Gastrocnemius medialis (tissue), 4 donors: Measurements from ENCODE around the gene SECISBP2. TPM values are rescaled to one million over a fixed set of nuclear protein-coding genes. Genes with fewer than 3 reads are reported as not detected.
A peak's percentile ranks its signal among the peaks of the same experiment; 100 is the strongest.

Experiments used
- ATAC-seq, 2 donors: fragments of 150-250 bp; one replicate each; pipeline ENCODE4 v1.9.1; 2016
- DNase-seq, 2 donors: peaks; one replicate each; pipeline ENCODE4 v3.0.0-alpha.2; 2019
- H3K27ac ChIP-seq, 4 donors: fragments of 200-600 bp; sonication (generic); 1 replicate in 1 of 4; 2 replicates in 3 of 4; pipeline ENCODE4 v1.5.1; 2016 to 2018; ENCODE audit warnings: mild to moderate bottlenecking in 2 of 4, moderate library complexity in 1 of 4
- H3K27me3 ChIP-seq, 3 donors: fragments of 200-600 bp; sonication (generic) in 2 of 3; 1 replicate in 1 of 3; 2 replicates in 2 of 3; pipeline versions ENCODE4 v1.5.1 to v1.6.0; 2016 to 2019; ENCODE audit warnings: mild to moderate bottlenecking in 1 of 3, moderate library complexity in 1 of 3
- H3K36me3 ChIP-seq, 2 donors: fragments of 200-600 bp; sonication (generic) in 1 of 2; one replicate each; pipeline ENCODE4 v1.5.1; 2017 to 2018
- H3K4me1 ChIP-seq, 2 donors: fragments of 200-600 bp; sonication (generic) in 1 of 2; one replicate each; pipeline ENCODE4 v1.5.1; 2016 to 2017; ENCODE audit warnings: mild to moderate bottlenecking in 2 of 2
- H3K4me3 ChIP-seq, 4 donors: fragments of 200-600 bp; sonication (generic) in 3 of 4; 1 replicate in 1 of 4; 2 replicates in 3 of 4; pipeline ENCODE4 v1.5.1; 2016 to 2019; ENCODE audit warnings: mild to moderate bottlenecking in 2 of 4
- H3K9me3 ChIP-seq, 3 donors: fragments of 200-600 bp; sonication (generic) in 2 of 3; 1 replicate in 1 of 3; 2 replicates in 2 of 3; pipeline ENCODE4 v1.5.1; 2016 to 2019
- POLR2A ChIP-seq, 2 donors: fragments of 450-650 bp; IDR thresholded peaks; one replicate each; pipeline ENCODE4 v1.6.1; 2017; ENCODE audit warnings: antibody characterized with exemption in 2 of 2, mild to moderate bottlenecking in 2 of 2, moderate library complexity in 2 of 2
- in situ Hi-C, 4 donors: fragments of 200-750 bp; cut with MboI; loops; one replicate each; pipeline versions ENCODE4 v1.15.0 to v1.8.0; 2017; ENCODE audit warnings: low sequenced_read_pairs in 4 of 4
- intact Hi-C: fragments of 100-400 bp; cut with DNase I; formaldehyde crosslinking; loops from one replicate; pipeline ENCODE4 v1.15.1; 2023; ENCODE audit warnings: low total_unique reads
- microRNA-seq, 2 donors: library from miRNA; unstranded; fragments of <30 nt; microRNA quantifications; one replicate each; pipeline ENCODE4, GENCODE V29; 2016; ENCODE audit warnings: borderline replicate concordance in 2 of 2
- total RNA-seq, 4 donors: library from RNA; depleted of rRNA; stranded (reverse); fragments of >200 nt; gene quantifications; one replicate each; pipeline versions ENCODE4 v1.1.0 to v1.2.3, GENCODE V29; 2016
- TF ChIP-seq, protein P1 (sequence below), 5 experiments: fragments of 450-650 bp in 3 of 5; fragments of 200-600 bp in 2 of 5; sonication (generic) in 2 of 5; IDR thresholded peaks in 4 of 5; conservative IDR thresholded peaks in 1 of 5; 1 replicate in 4 of 5; 2 replicates in 1 of 5; pipeline ENCODE4 v1.5.1; 2016 to 2019; ENCODE audit warnings: antibody characterized with exemption in 5 of 5, mild to moderate bottlenecking in 3 of 5, moderate library complexity in 3 of 5

Gene SECISBP2
- total RNA-seq, 4 donors from 2014 or later = 40.2 to 70.8 (median 54.9) TPM

DNA sequence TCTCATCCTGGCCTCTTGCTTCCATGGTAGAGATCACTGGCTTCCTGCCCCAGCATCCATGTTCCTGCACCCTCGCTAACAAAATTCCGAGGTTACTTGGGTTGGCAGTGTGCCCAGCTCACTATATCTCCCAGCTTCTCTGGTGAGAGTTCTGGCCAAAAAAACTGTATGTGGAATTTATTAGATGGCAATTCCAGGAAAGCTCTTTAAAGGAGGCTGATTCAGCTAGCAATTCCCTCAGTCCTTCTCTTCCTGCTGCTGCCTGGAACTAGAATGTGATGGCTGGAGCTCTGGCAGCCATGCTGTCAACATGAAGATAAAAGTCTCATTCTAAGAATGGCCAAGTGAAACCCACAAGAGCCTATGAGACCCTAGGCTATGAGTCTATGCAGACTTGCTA, 88.8 kb downstream of the SECISBP2 start:
- Histone ChIP-seq H3K27ac (no peak overlapping the region), H3K27me3 (no peaks in the 10 kb centered on the region), H3K4me3 (no peak overlapping the region), H3K9me3 (no peaks in the 10 kb centered on the region), H3K4me1 (peaks cover 24 to 38% of the 10 kb centered on the region in 2 donors), H3K36me3 (peaks cover 0 to 5% of the 10 kb centered on the region in 2 donors)
- in situ Hi-C loops (loop anchor here in 1 of 4 donors (25.0 kb wide), 1 partner anchor 130 kb away; no protein-coding TSS in a partner anchor), intact Hi-C loops (no loop called here)
- DNase-seq = no peak
- no peak for ATAC-seq
- TF ChIP-seq POLR2A (IDR thresholded peaks at IDR 0.05) = no peak
- TF ChIP-seq, protein P1, sequence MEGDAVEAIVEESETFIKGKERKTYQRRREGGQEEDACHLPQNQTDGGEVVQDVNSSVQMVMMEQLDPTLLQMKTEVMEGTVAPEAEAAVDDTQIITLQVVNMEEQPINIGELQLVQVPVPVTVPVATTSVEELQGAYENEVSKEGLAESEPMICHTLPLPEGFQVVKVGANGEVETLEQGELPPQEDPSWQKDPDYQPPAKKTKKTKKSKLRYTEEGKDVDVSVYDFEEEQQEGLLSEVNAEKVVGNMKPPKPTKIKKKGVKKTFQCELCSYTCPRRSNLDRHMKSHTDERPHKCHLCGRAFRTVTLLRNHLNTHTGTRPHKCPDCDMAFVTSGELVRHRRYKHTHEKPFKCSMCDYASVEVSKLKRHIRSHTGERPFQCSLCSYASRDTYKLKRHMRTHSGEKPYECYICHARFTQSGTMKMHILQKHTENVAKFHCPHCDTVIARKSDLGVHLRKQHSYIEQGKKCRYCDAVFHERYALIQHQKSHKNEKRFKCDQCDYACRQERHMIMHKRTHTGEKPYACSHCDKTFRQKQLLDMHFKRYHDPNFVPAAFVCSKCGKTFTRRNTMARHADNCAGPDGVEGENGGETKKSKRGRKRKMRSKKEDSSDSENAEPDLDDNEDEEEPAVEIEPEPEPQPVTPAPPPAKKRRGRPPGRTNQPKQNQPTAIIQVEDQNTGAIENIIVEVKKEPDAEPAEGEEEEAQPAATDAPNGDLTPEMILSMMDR (IDR thresholded peaks at IDR 0.05 in 4 of 5, conservative IDR thresholded peaks at IDR 0.05 in 1 of 5) = no peak

DNA sequence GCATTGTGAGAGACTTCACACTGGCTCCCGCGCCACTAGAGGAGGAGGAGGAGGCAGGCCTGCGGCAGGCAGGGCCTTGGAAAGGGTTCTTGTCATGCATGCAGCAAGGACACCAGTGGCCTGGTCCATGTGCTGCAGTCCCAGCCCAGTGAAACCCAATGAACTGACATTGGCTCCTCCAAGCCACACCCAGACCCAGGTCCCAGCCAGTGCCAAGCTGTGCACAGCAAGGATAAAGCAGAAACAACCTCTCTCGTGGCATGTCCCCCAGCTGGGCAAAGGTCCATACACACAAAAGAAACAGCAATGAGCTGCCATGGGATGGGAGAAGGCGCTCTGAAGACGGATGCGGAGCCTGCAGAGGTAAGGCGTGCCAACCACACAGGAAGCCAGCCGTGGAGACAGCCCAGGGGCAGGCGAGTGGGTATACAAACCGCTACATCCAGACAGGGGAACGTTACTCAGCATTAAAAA, 90.4 kb downstream of the SECISBP2 start:
- in situ Hi-C loops (loop anchor here in 1 of 4 donors (25.0 kb wide), 1 partner anchor 129 kb away; no protein-coding TSS in a partner anchor), intact Hi-C loops (no loop called here)
- DNase-seq (no peak), ATAC-seq (no peak)
- peaks cover 37 to 54% of the 10 kb centered on the region in 2 donors for H3K4me1 ChIP-seq
- H3K27ac ChIP-seq = peak overlapping the region in 3 of 4 donors; percentile 16 to 68 (median 62)
- H3K27me3 ChIP-seq = no peaks in the 10 kb centered on the region
- no peaks in the 10 kb centered on the region for H3K9me3 ChIP-seq
- TF ChIP-seq POLR2A (IDR thresholded peaks at IDR 0.05) = no peak
- TF ChIP-seq, protein P1 (IDR thresholded peaks at IDR 0.05 in 4 of 5, conservative IDR thresholded peaks at IDR 0.05 in 1 of 5) = no peak
- no peak overlapping the region for H3K4me3 ChIP-seq
- H3K36me3 ChIP-seq = no peaks in the 10 kb centered on the region

Small RNAs within 50 kb of the gene (microRNA-seq; reads per million reads assigned to microRNA genes)
- 0 reads per million in 2 donors for gene MIR3153

Other genes starting within 250 kb of the SECISBP2 start
- gene SHC3, start 139.7 kb upstream of the SECISBP2 start, total RNA-seq = under 1 TPM in 3 of 4 donors, not detected in 1; 0.09 to 0.29 (median 0.15) TPM
- gene CKS2, start 7.3 kb upstream of the SECISBP2 start, total RNA-seq = 10 to 100 TPM in 1 of 4 donors, 1 to 10 TPM in 3; 6.5 to 13.2 (median 6.9) TPM
- 10 to 100 TPM; 23.6 to 77.0 (median 41.3) TPM for gene SEMA4D, start 179.6 kb downstream of the SECISBP2 start, total RNA-seq